OCI-LY3 (cell line): ENCODE measurements around the gene CAND1.

Source experiments
- EZH2phosphoT487 ChIP-seq: fragments of 200-600 bp; shearing (Covaris generic); IDR thresholded peaks from 2 replicates; pipeline ENCODE4 v1.6.1; 2018; ENCODE audit warnings: antibody characterized with exemption, mixed run types, low read depth
- TF ChIP-seq, protein P1 (sequence below): fragments of 200-600, 300-600 bp; sonication (generic); IDR thresholded peaks from 2 replicates; pipeline ENCODE4 v1.5.1; 2014; ENCODE audit warnings: antibody characterized with exemption, low read length, low read depth

DNA sequence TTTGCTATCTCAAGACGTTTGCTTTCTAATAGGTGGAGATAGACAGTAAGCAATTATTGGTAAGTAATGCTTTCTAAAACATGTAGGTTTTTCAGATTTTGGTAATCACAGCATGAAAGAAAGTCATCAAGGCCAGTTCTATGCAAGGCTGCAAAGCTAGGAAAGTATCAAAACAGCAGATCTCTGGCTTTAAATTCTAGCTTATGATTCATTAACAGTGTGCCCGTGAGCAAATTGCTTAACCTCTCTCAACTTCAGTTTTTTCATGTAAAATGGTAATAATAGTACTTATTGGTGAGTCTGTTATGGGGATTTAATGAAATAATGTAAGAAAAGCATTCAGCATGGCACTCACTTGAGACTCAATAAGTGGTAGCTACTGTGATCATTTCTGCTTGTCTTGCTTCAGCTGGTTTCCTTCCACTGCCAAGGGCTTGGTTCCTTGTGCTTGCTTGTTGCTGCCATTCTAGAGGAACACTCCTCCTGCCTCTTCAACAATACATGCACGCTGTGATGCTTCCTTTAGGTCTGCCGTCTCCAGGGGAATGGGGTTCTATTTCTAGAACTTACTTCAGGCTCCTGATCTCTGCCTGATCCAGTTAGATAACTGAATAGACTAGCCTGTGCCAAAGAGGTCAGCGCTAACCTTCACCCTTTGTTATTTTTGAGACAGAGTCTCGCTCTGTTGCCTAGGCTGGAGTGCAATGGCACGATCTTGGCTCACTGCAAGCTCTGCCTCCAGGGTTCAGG lies 88.4 kb downstream of the CAND1 start:
- TF ChIP-seq, protein P1, sequence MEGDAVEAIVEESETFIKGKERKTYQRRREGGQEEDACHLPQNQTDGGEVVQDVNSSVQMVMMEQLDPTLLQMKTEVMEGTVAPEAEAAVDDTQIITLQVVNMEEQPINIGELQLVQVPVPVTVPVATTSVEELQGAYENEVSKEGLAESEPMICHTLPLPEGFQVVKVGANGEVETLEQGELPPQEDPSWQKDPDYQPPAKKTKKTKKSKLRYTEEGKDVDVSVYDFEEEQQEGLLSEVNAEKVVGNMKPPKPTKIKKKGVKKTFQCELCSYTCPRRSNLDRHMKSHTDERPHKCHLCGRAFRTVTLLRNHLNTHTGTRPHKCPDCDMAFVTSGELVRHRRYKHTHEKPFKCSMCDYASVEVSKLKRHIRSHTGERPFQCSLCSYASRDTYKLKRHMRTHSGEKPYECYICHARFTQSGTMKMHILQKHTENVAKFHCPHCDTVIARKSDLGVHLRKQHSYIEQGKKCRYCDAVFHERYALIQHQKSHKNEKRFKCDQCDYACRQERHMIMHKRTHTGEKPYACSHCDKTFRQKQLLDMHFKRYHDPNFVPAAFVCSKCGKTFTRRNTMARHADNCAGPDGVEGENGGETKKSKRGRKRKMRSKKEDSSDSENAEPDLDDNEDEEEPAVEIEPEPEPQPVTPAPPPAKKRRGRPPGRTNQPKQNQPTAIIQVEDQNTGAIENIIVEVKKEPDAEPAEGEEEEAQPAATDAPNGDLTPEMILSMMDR, result no peak
- TF ChIP-seq EZH2phosphoT487, result no peak
